Stimulated activated naive CD8-positive, alpha-beta T cell treated with anti-CD3 and anti-CD28 coated beads, Interleukin-15, Interleukin-2, amounts not matched to agents 100 ng/mL and 50 ng/mL, for 24 hours (primary cell): ENCODE data around the gene TAF11L4.
"Not testable (repeated sequence)": the region's sequence is repeated elsewhere in the genome, so short reads cannot be mapped to it uniquely, and the experiment has no call there.

Experiments
- H3K27ac Mint-ChIP-seq: one replicate; pipeline ENCODE4 v1.8.0; 2021; ENCODE audit warnings: mild to moderate bottlenecking, mixed read lengths
- H3K27me3 Mint-ChIP-seq: one replicate; pipeline ENCODE4 v1.8.0; 2021; ENCODE audit warnings: mixed read lengths
- H3K36me3 Mint-ChIP-seq: one replicate; pipeline ENCODE4 v1.8.0; 2021; ENCODE audit warnings: low read depth, mixed read lengths
- H3K4me1 Mint-ChIP-seq: one replicate; pipeline ENCODE4 v1.8.0; 2021; ENCODE audit warnings: low read depth, mixed read lengths
- H3K4me3 Mint-ChIP-seq: one replicate; pipeline ENCODE4 v1.8.0; 2021; ENCODE audit warnings: mild to moderate bottlenecking, mixed read lengths
- H3K9me3 Mint-ChIP-seq: one replicate; pipeline ENCODE4 v1.8.0; 2021; ENCODE audit warnings: mixed read lengths

Gene TAF11L4

DNA sequence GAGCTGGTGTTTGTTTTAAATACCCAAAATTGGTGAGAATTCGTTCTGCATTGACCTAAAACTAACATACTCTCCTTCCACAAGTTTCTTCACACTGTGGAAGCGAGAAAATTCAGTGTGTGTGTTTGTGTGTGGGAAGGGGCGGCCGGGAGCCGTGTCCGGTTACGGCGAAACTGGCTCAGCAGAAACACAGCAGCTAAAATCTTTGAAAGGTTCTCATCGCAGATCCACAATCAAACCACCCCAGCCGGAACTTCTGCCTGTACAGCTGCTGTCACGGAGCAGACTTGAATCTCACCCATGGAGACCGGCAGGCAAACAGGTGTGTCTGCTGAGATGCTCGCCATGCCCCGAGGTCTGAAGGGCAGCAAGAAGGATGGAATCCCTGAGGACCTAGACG, 3.3 kb downstream of the TAF11L4 start, which contains the start of gene TAF11L5:
Gene TAF11L5, plus strand, starts transcription at position 301 of the 400 bp plus-strand sequence.
- not testable (repeated sequence) for H3K27me3 Mint-ChIP-seq, H3K36me3 Mint-ChIP-seq, H3K4me3 Mint-ChIP-seq, H3K4me1 Mint-ChIP-seq, H3K27ac Mint-ChIP-seq, H3K9me3 Mint-ChIP-seq

DNA sequence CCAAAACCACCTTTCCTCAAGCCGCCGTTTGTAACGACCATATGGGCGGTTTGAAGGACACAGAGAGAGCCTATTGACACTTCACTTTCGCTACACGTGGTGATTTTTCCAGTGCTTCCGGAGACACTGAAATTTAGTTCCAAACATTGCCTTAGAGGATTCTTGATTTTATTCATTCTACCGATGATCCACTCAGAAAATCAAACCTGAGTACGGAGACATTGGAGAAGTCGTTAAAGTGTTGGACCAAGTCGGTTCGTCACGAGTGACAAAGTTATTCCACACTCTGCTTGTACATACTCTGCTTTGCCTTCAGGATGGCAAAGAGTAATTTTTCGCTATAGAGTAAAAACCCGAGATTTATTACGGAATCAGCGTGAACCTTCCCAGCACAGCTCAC, 4.9 kb downstream of the TAF11L4 start:
- H3K36me3 Mint-ChIP-seq, H3K4me3 Mint-ChIP-seq, H3K4me1 Mint-ChIP-seq, H3K27ac Mint-ChIP-seq, H3K27me3 Mint-ChIP-seq, H3K9me3 Mint-ChIP-seq: not testable (repeated sequence)

DNA sequence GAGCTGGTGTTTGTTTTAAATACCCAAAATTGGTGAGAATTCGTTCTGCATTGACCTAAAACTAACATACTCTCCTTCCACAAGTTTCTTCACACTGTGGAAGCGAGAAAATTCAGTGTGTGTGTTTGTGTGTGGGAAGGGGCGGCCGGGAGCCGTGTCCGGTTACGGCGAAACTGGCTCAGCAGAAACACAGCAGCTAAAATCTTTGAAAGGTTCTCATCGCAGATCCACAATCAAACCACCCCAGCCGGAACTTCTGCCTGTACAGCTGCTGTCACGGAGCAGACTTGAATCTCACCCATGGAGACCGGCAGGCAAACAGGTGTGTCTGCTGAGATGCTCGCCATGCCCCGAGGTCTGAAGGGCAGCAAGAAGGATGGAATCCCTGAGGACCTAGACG, 6.8 kb downstream of the TAF11L4 start, which contains the start of gene TAF11L6:
Gene TAF11L6, plus strand, starts transcription at position 301 of the 400 bp plus-strand sequence.
- H3K36me3 Mint-ChIP-seq, H3K9me3 Mint-ChIP-seq, H3K4me3 Mint-ChIP-seq, H3K27ac Mint-ChIP-seq, H3K27me3 Mint-ChIP-seq, H3K4me1 Mint-ChIP-seq: not testable (repeated sequence)
